Measurements from ENCODE around the gene TOP3A.

Gene TOP3A

DNA sequence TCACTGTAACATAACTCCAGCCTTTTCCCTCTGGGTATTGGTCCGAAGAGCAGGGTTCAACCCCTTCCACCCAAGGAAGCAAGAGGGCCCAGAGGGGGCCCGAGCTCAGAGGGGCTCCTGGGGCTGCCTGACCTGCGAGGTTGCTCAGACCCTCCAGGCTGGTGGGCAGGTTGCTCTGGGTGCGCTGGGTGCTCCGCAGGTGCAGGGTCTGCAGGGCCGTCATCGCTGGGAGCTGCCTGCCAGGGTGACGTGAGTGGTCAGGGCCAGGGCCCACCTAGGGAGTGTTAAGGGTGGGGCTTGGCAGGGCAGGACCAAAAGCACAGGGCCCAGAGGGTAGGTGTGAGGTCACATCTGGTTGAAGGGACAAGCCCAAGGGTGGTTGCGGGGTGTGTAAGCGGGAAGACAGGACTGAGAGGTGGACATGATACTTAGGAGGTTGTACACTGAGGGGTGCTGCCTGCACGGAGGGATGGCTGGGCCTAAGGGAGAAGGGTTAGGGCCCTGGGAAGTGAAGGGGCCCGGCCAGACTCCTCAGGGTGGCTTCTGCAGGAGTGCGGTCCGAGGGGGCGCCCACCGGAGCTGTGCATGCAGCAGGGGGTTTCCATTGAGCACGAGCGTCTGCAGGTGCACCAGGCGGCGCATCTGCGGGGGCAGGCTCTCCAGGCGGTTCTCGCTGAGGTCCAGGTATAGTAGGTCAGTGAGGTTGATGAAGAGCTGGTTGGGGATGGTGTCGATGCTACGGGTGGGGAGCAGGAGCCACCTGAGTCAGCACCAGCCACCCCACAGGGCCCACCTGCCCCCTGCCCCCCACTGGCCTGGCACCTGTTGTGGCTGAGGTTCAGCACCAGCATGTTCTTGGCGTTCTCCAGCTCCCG, 60.6 kb downstream of the TOP3A start:
- no peak for DNase-seq

DNA sequence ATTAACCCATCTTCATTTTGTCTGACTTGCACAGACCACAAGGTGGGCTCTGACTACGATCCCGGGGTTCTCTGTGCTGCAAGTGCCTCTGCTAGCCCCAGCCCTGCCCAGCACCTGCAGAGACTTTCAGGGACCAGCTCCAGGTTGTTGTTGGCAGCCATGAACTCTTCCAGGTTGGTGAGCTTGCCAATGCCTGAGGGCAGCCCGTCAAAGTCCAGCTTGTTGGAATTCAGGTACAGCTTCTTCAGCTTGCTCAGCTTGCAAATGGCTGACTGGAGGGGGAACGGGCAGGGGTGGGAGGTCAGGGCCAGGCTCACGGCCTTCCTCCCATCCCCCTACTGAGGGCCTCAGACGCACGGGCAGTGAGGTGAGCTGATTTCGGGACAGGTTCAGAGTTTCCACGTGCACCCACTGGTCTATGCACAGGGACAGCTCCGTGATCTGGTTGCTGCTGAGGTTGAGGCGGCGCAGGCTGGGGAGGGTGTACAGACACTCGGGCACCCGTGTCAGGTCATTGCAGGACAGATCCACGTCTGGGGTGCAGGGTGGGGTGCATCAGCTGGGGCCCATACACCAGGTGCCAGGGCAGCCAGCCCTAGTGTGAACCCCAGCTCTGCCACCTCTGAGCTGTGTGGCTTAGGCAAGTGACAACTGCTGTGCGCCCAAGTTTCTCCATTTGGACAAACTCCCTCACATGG, 61.5 kb downstream of the TOP3A start:
- DNase-seq: no peak

DNA sequence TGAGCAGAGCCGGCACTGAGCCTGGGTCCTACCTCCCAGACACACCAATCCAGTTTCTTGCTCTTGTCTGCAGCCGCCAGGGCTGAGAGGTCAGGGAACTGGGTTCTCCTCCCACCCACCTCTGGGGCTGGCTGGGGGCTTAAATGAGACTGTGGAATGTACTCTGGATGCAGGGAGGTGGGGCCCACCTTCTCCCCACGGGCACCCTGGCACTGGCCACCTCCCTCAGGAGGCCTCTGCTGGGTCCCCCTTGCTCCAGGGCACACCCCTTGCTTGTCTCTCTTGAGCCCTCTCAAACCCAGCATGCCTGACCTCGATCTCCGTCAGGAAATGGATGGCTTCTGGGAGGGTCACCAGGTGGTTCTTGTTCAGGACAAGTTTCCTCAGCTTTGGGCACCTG, 62.6 kb downstream of the TOP3A start:
- no peak for DNase-seq

DNA sequence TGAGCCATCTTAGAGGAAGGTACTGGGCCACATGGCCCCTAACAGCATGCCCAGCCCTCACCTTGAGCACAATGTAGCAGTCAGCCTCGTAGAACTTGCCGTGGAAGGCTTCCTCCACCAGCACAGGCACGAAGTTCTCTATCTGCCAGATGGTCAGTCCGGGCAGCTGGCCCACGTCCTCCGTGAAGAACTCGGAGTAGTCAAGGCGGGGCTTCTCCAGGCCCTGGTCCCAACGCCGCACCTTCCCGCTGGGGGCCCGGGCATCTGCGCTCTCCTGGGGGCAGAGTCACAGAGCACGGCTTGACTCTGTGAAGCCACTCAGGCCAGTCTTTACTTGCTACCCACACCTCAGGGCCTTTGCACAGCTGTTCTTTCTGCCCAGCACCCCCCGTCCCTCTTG, 63.6 kb downstream of the TOP3A start:
- DNase-seq: no peak

DNA sequence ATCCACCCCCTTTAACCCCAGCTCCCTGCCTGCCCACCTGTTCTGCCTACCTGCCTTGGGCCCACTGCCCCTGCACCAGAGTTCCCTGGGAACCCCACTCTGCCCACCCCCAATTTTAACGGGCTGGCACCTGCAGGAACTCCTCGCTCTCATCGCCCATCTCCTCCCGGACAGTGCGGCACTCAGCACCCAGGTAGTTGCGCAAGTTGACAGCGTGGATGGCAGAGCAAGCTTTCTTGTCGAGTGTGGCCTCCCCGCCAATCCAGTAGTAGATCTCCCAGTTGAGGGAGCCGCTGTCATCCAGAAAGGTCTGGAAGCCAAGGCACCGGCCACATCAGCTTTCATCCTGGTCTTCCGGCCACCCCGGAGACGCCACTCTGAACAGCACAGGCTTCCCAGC, 64.1 kb downstream of the TOP3A start:
- DNase-seq: no peak

DNA sequence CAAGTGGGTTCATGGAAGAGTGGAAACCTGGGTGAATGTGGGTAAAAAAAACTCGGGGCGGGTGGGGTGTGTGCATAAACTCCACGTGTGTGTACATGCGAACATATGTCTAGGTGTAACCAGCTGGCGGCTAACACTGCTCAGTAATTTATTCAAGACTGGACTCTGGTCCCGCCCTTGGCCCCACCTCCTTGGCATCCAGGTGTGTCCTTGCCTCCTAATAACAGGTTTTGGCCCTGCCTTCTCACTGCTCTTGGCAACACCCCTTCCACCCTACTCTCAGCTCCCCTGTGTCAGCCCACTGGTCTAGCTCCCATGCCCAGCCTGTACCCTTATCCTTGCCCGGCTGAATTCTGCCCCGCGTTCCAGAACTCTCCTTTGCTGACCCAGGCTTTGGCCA, 64.5 kb downstream of the TOP3A start:
- DNase-seq: no peak

DNA sequence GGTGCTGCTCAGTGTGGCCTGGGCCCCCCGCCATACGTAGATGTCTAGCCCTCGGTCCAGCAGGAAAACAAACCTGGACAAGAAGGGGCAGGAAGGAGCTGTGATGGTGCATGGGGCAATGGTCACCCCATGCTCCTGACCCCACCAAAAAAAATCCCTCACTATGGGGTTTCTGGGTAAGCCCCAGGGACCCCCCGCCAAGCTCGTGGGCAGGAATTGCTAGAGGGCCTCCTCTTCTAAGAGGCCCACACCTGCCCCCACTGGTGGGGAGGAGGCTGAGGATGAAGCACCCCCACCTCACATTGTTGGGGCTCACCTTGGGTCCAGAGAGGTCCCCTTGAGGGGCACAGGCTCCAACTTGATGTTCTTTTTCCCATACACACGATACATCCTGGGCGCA, 66.0 kb downstream of the TOP3A start:
- no peak for DNase-seq

DNA sequence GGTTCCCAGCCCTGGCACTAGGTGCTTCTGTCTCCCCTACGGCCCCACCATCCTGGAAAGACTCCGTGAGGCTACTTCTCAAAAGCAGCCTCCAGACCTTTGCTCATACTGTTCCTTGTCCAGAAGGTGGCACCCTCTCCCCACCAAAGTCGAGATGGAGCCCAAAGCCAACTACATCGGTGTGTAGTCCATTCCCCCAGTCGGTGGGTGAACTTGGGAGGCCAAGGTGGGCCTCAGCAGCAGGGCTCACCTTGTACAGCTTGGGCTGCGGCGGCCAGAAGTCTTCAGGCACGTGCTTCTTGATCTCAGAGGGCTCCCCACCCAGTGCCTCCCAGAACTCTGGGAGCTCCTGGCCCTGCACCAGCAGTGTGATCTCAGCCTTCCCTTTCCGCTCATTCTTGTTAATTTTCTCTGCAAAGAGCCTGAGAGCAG, 66.5 kb downstream of the TOP3A start:
- peak; percentile 78 for DNase-seq

DNA sequence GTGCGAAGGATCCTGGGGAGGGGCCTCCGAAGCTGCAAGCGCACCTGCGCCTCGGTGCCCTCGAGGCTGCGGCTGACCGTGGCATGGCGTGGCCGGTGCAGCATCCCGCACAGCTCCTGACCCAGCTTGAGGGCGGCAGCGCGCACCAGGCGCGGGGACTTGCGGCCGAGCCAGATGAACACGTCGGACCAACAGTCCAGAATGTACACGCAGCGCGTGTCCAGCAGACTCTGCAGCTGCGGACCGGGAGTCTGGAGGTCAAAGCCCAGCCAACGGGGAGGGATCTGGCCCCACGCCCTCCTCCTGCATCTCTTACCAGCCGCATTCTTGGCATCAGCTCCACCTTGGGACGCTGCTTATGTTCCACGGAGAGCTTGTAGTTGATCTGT, 67.2 kb downstream of the TOP3A start:
- no peak for DNase-seq

DNA sequence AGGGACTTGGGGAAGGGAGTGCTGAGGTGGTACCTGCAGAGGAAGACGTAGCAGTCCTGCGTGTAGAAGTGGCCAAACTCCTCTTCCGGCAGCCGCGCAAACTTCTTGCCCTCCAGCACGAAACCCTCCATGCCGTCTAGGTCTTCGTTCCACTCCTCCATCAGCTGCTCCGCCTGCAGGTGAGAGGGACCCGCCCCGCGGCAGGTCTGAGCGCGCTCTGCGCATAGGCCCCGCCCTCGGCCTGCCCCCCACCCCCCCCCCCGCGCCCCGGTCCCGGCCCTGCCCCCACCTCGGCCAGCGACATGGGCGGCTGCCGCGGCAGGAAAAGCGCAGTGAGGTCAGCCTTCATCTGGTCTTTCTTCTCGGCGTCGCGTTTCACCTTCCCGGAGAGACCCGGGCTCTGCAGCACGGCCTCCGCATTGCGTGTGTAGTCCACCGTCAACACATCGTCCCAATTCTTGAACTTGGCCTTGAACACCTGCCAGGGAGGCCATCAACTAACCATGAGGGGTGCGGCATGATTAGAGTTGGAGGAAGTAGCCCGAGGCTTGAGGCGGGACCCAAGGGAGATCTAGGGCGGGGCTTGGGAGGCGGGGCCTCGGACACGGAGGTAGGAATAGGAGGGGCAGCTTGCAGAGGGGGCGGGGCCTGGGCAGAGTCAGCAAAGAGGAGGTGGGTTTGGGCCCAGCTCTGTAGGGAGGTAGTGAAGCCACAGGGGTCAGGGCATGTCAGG, 67.7 kb downstream of the TOP3A start:
- DNase-seq: peak; percentile 72 to 77

DNA sequence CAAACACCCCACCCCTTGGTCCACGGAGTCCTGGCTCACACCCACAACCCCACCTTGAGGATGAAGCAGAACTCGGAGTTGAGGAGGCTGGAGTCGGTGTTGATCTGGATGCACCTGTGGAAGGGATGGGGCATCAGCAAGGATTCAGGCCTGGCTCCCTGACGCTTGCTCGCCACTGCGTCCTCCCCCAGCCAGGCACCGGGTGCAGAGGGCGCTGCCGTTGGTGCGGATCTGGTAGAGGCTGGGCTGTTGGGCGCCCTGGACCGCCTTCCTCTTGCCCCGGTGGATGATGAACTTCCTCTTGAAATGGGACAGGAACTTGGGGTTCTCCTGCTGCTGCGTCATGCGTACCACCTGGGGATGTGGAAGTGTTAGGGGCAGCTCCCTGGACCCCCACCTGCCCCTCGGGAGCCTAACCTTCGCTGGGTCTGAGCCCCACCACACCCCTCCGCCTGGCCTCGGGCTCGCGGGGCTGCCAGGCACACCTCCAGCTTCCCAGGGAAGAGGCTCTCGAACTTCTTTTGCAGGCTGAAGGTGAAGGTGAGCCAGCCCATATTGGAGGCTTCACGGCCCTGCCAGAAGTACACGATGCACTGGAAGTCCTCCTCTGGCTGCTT, 68.6 kb downstream of the TOP3A start:
- no peak for DNase-seq

DNA sequence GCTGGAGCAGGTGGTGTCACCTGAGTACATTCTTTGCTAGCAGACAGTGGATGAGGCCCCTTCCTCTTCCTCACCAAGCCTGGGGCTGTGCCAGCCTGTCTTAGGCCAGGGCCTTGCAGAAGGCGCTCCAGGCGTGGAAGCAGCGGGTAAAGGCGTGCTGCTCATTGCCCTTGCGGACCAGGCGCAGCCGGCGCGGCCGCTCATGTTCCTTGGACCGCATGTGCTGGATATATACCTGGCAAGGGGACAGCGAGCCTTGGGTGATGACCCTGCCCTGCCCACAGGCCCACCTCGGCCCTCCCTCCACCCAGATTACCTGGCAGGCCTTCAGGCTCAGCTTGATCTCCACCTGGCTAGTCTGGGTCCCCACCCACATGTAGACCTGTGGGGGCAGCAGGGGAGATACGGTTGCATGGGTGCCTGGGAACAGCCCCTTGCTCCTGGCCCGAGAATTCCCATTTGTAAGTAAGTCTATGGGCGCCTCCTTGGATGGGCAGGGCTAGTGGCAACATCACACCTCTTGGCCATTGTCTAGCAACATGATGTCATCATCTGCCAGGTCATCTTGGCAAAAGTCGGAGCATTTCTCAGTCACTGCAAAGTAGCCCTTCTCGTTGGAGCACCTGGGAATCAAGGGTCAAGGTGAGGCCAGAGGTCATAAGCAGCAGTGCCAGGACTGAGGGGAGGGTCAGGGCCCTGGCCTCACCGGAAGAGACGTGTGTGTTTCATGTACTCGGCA, 69.6 kb downstream of the TOP3A start:
- no peak for DNase-seq

DNA sequence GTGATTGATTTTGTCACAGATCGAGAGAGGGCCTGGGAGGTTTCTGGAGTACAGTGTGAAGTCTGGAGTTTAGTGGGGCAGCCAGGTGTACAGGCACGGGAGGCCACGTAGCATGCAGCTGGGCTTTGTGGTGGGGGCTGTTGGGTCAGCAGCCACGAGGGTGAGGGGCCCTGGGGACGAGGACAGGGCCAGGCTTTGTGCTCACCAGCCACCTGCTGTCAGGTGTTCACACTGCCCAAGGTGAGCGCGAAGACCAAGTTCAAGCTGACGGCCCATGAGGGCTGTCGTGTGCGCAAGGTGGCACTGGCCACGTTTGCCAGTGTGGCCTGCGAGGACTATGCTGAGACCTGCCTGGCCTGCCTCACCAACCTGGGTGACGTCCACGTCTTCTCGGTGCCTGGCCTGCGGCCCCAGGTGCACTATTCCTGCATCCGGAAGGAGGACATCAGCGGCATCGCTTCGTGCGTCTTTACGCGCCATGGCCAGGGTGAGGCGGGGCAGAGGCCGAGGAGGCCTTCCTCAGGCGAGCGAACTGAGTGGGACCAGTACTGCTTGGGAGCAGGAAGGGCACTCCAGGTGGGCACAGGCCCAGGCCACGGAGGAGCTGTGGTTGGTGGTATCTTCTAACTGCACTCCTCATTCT, 73.4 kb downstream of the TOP3A start:
- no peak for DNase-seq

DNA sequence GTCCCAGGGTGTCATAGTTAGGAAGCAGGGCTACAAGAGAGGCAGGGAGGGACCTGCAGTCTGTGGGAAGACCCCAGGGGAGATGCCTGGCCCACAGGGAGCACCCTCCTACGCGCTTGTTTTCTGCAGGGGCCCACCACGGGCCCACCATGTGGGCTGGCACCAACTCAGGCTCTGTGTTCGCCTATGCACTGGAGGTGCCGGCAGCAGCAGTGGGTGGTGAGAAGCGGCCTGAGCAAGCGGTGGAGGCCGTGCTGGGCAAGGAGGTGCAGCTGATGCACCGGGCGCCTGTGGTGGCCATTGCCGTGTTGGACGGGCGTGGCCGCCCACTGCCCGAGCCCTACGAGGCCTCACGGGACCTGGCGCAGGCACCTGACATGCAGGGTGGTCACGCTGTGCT, 74.3 kb downstream of the TOP3A start:
- DNase-seq: no peak

DNA sequence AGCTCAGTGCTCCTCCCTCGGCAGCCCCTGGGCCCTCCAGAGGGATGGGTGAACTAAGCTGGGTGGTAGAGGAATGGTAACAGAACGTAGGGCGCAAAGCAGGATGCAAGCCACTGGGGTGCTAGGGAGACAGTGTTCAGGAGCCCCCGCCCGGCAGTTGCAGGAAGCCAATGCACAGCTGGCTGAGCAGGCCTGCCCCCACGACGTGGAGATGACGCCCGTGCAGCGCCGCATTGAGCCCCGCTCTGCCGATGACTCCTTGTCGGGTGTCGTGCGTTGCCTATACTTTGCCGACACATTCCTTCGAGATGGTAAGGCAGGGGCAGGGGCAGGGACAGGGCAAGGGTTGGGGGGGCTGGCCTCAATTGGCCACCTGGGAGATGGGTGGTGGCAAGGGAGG, 76.5 kb downstream of the TOP3A start:
- DNase-seq: no peak

DNA sequence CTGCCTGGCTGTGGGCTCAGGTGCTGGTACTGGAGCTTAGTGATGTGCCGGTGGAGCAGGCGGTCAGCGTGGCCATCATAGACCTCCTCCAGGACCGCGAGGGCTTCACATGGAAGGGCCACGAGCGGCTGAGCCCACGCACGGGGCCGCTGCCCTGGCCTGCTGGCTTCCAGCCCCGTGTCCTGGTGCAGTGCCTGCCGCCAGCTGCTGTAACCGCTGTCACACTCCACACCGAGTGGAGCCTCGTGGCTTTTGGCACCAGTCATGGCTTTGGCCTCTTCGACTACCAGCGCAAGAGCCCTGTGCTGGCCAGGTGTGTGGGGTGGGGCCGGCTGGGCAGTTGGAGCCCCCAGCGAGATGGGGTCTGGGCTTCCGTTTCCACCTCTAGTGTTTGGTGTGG, 77.3 kb downstream of the TOP3A start:
- DNase-seq: no peak

DNA sequence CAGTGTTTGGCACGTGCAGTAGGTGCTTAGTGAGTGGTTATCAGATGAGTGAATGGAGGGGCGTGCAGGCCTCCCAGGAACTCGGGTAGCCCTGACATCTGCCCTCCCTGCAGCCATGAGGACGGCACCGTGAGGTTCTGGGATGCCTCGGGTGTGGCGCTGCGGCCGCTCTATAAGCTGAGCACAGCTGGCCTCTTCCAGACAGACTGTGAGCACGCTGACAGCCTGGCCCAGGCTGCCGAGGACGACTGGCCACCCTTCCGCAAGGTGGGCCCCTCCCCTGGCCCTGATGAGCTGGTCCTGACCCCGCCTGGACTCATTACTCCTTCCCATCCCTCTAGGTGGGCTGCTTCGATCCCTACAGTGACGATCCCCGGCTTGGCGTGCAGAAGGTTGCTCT, 78.3 kb downstream of the TOP3A start:
- no peak for DNase-seq

DNA sequence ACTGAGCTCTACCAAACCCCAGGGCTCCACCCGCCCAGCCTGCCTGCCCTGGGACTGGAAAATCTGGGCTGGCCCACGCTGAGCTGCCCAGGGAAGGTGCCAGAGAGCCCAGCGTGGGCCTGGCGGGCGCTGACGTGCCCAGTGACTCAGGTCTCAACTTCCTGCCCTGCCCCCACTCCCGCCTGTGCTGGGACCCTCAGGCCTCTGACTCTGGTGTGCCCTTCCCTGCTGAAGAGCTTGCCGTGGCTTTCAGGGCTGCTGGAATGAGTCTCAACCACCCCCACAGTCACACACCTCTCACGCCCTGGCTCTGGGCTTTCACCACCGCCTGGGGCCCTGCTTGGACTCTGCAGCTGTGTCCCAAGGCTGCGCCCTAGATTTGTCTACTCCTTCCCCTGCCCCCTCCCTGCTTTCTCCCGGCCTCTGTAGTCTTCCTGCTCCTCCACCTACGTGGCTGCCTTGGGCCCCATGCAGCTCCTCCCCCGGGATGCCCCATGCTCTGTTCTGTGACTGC, 79.0 kb downstream of the TOP3A start:
- DNase-seq: peak; percentile 71 to 78

DNA sequence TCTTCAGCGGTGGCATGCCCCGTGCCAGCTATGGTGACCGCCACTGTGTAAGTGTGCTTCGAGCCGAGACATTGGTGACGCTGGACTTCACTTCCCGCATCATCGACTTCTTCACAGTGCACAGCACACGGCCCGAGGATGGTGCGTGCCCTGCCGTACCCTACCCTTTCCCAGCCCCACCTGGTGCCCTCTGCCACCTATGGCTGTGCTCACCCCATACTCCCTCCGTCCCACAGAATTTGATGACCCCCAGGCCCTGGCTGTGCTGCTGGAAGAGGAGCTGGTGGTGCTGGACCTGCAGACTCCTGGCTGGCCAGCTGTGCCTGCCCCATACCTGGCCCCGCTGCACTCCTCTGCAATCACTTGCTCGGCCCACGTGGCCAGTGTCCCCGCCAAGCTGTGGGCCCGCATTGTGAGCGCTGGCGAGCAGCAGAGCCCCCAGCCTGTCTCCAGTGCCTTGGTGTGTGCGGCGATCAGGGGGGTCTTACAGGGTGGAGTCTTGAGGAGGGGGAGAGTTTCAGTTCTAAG, 79.9 kb downstream of the TOP3A start:
- no peak for DNase-seq

DNA sequence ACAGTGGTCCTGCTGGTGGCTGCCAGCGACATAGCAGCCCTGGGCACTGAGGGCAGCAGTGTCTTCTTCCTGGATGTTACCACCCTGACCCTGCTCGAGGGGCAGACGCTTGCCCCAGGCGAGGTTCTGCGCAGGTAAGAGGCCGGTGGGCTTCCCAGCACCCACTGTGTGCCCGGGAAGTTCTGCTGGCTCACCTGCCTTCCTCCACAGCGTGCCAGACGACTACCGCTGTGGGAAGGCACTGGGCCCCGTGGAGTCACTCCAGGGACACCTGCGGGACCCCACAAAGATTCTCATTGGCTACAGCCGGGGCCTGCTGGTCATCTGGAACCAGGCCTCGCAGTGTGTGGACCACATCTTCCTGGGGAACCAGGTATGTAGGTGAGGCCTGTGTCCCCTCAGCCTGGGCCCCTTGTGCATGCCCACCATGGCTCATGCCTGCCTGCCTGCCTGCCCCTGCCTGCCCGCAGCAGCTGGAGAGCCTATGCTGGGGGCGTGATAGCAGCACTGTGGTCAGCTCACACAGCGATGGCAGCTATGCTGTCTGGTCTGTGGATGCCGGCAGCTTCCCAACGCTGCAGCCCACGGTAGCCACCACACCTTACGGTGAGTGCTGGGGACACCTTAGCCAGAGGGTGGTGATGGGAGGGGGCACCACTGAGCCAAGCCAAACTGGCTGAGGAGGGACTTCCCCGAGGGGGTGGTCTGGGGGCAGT, 80.8 kb downstream of the TOP3A start:
- DNase-seq: no peak

DNA sequence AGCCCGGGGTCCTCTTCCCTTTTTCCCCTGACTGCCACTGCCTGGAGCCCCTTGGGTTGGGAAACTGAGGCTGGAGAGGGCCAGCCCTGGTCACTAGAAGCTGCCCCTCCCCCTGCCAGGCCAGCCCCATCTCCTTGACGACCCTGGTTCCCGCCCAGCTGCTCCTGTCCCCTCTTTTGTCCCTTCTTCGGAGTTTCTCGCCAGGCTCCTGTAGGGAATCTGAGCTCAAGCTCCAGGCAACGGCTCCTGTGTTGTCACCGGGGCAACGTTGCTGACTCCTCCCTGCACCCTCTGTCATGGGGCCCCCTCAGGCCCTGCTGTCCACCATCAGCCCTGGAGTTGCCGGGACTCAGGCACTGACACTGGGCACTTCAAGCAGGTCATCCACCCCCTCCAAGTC, 83.6 kb downstream of the TOP3A start:
- no peak for DNase-seq

All from activated T-cell treated with anti-CD3 and anti-CD28 coated beads, Interleukin-2, amount 50 U/mL, for 48 hours (primary cell).